Testis (tissue), 2 donors: Measurements from ENCODE around the gene FHOD3.

Experiments
- CTCF ChIP-seq, 3 experiments: fragments of 450-650 bp in 2 of 3; fragments of 200-600 bp in 1 of 3; sonication (generic) in 1 of 3; IDR thresholded peaks; one replicate each; pipeline ENCODE4 v1.5.1; 2016 to 2019; ENCODE audit warnings: antibody characterized with exemption in 3 of 3, mild to moderate bottlenecking in 2 of 3, moderate library complexity in 1 of 3
- POLR2A ChIP-seq: fragments of 450-650 bp; IDR thresholded peaks from one replicate; pipeline ENCODE4 v1.6.1; 2017; ENCODE audit warnings: antibody characterized with exemption, mild to moderate bottlenecking, moderate library complexity

GRCh38 chr18:36354989-36355388 lies 57.5 kb downstream of the FHOD3 start:
- TF ChIP-seq POLR2A (no peak), CTCF (IDR thresholded peaks at IDR 0.05) (no peak)
